ENCODE measurements around the gene PRM3.

Gene PRM3

DNA sequence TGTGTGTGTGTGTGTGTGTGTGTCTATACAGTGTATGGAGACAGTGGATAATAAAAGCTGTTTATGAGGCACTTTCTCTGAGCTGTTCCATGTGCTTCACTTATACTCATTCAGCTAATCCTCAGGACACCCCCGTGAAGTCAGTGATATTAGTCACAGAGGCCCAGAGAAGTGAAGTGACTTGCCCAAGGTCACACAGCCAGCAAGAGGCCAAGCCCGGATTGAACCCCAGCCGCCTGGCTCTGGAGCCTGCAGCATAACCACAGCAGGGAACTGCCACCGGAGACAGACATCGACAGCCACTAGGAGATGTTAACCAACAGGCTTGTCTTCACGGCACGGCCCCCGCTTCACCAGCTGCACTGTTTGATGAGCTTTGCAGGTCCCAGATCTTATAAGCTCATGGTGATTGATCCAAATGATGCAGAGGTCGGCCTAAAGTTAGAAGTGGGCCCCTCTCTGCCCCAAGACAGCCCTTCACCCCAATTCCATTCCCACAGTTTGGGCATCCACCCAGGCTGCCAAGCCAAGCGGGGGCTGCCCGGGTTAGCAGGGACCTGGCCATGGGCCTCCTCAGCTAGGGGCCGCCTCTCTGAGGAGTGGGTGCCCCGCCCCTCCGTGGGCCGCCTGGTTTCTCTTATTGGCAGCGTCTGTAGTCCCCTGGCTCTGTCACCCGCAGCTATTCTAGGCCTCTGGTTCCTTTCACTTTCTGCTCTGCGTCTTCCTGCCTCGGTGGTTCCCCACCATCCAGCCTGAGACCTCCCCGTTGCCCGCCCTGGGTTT, 48.3 kb downstream of the PRM3 start:
- no peak for DNase-seq (ENCODE audit: low spot score)

- DNase-seq (ENCODE audit: low spot score) = no peak
Measured at GRCh38 chr16:11224096-11224893, 49.1 kb downstream of the PRM3 start.
